ENCODE data around the gene RYR2.

The RYR2 gene

DNA sequence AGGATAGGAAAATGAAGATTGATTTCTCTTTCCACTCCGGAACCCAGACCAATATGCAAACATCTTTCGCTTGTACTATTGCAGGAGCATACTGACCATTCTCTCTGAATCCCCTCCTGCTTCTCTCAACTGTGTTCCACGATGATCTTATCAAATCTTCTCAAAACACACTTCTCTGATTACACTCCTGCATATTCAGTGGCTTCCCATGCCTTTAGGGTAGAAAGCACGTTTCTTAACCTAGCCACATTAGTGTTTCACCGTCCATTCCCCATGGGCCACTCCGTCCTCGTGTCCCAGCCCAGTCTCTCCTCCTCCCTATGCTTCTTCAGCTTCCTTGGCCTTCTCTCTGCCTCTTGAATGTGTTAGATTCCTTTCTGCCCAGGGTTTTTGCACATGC, 650.3 kb downstream of the RYR2 start:
- no peak for DNase-seq

DNA sequence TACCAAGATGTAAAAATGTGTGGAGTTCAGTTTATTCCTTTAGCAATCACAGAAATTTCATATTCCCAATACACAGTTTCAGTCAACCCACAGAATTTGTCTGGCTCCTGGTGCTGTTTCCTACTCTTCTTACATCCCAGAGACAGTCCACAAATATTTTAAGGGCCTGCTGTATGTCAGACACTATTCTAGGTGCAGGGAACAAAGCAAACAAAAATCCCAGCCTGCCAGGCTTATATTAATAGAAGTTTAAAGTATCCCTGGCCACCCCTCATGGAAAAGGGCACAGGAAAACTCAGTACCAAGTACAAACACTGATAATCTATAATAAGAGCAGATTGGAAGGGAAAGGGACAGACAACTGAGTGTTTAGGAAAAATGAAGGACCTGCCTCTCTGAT, 653.9 kb downstream of the RYR2 start:
- DNase-seq = no peak

DNA sequence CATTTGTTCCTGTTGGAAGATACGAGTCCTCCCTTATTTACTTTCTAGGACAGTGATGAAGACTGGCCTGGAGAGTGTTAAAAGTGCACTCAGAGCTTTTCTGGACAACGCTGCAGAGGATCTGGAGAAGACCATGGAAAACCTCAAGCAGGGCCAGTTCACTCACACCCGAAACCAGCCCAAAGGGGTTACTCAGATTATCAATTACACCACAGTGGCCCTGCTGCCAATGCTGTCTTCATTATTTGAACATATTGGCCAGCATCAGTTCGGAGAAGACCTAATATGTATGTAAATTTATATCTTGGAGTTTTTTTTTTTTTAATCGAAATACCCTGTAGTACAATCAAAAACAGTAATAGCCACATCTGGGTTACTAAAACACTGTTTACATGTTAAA, 658.2 kb downstream of the RYR2 start:
- no peak for DNase-seq

DNA sequence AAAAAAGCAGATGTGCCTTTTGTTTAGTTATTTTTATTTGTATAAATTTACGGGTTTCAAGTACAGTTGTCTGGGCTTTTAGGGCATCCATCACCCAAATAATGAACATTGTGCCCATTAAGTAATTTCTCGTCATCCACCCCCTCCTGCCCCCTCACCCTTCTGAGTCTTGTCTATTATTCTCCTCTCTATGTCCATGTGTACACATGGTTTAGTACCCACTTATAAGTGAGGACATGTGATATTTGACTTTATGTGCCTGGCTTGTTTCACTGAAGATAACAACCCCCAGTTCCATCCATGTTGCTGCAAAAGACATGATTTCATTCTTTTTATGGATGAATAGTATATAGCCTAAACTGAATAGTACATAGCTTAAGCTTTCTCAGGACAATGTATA, 659.5 kb downstream of the RYR2 start:
- DNase-seq = no peak

DNA sequence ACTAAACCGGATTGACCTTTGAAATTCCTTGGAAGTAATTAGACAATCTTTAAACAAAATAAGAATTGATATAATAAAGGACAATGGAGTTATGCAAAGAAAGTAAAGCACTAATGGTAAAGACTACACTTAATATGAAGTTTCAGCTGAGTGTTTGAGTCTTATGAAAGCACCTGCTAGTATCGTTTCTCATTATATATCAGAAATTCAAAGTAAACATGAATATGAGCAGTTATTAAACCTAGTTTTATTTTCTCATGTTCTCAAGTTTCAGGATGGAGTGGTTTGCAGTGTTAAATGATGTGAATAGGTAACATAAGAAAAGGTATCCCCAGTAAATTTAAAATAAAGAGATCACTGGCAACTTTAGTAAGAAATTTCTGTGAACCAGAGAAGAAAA, 660.2 kb downstream of the RYR2 start:
- DNase-seq = no peak

DNA sequence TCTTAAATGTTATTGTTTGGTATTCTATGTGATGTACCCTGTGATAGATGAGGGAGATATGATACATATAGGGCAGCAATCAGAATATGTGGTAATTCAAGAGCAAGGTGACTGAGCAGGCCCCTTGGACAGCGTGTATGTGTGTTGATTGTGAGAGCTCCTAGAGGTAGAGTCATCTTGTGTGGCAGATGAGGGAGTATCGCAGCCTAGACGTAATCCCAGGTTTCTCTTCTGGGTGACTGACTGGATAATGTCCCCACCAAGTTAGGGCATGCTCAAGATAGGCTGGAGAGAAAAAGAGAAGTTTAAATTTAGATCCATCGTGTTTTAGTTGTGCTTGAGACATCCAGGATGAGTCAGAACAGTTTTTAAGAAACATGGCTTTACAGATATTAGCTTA, 663.5 kb downstream of the RYR2 start:
- DNase-seq = no peak

DNA sequence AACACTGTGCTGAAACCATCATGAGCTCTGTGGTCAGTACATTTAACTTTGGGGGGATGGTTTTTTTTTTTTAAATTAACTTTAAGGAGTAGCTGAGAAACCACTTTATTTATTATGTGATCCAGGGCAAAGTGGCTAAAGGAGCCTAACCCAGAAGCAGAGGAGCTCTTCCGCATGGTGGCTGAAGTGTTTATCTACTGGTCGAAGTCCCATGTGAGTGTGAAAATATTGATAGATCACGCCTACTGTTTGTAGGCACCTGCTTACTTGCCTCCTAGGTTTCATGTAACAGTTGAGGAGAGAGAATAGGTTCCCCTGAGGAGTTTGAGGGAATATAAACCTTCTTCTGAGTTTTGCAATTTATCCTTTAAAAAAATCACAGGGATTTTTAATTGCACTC, 667.4 kb downstream of the RYR2 start:
- DNase-seq = no peak

DNA sequence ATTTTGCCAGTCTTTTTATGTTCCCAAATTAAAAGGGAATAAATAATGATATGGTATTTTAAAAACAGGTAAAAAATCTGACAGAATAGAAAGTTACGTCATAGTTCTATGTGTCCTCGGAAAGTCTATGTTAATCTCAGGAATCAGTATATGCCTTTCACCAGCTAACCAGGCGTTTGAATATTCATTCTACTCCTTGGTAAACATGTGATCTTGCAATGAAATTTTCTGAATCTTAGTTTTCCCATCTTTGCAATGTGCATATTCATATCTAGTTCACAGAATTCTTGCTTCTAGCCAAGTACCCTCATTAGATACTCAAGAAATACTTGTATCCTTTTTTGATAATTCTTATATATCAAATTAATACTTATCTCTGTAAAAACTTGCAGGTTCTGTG, 669.3 kb downstream of the RYR2 start:
- DNase-seq = no peak

DNA sequence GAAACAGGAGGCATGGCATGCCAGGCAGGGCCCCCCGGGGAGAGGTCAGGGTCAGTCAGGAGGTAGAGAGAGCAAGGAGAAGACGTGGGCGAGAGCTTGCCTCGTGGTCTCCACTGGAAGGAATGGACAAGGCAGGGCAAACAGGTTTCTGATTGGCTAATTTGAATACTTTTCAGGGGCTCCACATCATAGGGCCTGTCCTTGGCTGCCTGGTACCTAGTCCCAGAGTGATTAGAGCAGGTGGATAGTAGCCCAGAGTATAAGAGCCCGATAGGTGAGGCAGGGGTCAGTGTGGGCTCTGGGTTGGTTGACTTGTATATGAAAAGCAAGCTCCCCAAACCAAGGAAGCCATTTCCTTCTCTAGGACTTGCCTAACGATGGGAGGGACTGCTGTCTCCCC, 670.1 kb downstream of the RYR2 start:
- DNase-seq = no peak

DNA sequence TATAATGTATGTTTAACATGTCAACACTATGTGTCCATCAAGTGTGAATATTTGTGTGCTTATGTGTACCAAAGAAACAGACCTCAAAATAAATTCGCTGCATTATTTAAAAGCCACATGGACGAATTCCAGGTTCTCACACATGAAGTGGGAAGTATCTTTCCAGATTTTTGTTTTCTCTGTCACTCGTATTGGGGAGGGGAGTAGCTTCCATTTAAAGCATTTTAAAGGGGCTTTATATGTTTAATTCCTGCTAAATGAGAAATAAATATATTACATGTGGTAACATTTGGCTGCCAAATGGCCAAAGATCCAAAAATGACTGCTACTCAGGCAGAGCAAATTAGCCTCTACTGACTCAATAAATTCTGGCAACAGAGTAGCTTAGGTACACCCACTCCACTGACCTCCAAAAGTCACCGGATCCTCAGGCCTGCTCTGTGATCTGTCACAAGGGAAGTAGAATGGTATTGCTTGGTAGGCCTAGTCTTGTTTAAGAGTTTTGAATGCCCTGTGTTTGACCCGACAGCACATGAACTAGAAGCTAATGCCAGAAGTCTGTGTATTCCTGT, 670.7 kb downstream of the RYR2 start:
- no peak for DNase-seq

DNA sequence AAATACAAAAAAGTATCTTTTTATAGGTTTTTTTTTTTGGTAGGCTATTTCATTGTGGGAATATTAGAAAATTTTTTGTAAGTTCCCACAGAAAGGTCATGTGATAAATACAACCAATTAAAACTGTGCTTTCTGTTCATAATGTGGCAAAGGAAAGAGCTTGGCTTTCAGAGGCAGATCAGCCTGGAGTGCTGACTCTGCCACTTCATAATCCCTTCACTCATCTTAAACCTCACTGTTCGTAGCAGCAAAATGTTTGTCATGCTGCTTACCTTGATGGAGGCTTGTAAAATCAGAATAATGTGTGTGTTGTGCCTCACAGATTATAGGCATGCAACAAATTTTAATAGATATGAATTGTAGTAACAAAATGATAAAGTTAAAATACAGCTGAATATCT, 671.9 kb downstream of the RYR2 start:
- no peak for DNase-seq

DNA sequence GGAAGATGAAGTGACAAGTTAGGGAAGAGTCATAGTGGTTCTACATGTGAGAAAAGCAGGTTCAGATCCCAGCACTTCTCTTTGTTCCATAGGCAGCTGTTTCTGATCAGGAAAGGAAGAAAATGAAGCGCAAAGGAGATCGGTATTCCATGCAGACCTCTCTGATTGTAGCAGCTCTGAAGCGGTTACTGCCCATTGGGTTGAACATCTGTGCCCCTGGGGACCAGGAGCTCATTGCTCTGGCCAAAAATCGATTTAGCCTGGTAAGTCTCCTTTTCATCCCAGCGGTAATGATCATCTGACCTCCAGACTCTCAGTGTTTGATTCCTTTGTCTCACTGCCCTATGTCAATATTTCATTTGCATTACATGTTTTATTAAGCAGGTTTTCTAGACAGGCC, 675.1 kb downstream of the RYR2 start:
- DNase-seq = no peak

DNA sequence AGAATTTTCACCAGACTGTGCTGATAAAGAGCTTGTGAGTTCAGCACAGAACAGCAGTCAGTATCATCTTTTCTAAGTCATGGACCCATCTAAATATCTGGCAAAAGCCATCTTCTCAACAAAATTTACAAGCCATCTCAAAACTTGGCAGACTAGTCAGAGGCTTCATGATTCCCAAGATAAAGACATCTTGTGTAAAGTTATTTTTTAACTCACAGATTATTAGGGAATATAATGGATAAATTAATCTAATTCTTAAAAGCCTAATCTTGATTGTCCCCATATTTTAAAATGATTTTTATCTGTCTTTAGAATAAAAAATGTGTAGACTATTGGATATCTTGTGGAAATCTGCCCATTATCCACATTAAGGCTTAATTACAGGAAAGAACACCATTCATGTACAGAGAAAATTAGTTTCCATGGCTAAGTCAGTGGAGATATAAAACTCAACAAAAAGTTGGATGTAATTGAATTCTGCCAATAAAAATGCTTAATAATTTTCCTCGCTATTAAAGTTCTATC, 688.9 kb downstream of the RYR2 start:
- DNase-seq = no peak

DNA sequence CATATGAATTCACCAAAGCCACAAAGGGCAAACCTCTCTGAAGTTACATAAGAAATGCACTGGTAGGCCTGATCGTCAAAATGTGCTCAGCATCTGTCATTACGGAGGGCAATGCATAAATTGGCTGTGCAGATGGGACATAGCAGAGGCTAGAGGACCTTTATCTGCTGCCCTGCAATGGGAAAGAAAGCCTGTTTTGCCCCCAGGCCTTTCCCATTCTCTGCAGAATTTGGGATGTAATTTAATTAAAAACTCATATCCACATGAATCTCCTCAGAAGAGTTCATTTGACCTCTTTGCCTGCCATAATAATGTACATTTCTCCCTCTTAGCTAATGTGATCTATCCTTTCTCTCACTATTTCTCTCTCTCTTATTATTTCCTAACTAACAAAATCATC, 690.7 kb downstream of the RYR2 start:
- no peak for DNase-seq

DNA sequence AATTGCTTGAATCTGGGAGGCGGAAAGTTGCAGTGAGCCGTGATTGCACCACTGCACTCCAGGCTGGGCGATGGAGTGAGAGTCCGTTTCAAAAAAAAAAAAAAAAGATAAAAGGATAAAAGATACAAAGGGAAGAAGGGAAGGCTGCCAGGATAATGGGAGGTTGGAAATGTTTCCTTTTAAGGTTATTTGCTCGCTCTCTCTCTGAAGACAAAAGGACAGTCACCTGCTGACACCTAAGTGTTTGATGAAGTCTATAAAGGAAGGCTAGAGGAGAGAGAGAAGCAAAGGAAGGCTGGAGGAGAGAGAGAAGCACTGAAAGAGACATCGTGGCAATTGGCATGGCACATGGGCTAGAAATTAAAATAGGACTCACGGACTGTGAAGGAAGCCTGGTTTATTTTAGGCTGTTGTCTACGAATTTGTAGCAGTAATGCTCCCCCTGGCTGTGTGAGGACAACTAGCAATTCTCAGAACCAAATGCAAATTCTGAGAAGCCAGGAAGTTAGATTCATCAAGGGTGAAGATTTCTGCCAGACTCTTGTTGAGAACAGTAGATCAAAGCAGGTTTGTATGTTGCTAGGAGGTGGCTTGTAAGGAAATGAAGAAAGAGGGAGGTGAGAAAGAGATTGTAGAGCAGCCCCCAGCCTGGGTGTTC, 694.5 kb downstream of the RYR2 start:
- no peak for DNase-seq

DNA sequence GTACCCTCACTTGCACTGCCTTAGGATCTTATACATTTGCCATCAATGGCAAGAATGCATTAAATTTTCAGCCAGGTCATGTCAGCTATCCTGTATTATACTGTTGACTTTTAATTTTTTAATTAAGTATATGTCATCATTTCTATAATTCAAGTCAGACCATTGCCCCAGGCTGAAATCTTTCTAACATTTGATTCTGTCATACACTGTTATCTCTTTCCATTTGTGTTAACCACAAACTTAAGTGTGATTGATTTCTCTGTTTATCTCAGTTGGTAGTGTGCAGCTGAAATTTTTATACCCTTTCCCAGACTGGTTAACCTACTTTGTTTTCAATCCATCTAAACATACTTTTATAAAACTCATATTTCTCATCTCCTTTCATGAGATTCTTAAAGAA, 695.5 kb downstream of the RYR2 start:
- no peak for DNase-seq

DNA sequence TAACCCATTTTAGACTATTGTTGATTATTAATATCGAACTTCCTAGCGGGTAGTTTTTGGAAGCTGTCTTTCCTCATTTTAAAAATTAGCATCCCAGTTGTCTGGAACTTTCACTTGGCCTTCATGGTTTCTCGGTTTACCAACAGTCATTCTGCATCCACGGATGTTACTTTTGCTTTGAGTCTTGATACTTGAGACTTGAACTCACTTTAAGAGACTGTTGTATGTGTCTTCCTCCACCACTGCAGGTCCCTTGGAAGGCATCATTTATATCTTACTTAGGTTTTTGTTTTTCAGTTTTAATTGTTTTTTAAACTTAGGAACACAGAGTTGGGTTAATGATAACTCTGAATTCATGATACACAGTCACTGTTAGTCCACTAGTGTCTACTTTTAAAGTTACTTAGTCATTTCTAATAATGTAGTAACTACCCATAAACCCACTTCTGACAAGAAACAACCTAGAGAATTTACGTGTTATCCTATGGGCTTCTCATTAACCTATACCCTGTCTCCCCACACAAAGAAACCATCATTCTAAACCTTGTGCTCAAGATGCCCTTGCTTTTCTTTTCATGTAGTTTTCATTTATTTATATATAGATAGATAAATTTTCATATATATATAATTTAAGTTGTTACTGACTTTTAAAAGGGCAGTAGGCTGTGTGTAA, 696.1 kb downstream of the RYR2 start:
- DNase-seq = no peak

DNA sequence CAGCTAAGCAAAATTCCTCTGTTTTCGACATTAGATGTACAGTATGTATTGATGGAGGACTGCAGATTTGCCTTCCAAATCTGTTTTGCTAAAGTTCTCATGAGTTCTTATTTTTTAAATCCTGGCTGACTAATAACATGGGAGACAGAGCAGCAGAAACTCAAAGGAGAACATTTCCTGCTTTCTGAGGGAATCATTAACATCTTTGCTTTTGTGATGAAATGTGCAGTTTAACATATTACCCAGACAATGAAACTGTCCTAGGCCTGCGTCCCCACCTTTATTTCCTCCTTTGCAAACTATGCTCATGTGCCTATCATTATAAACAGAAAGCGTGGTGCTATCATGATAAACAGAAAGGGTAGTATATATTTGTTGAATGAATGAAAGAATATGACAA, 698.9 kb downstream of the RYR2 start:
- no peak for DNase-seq

DNA sequence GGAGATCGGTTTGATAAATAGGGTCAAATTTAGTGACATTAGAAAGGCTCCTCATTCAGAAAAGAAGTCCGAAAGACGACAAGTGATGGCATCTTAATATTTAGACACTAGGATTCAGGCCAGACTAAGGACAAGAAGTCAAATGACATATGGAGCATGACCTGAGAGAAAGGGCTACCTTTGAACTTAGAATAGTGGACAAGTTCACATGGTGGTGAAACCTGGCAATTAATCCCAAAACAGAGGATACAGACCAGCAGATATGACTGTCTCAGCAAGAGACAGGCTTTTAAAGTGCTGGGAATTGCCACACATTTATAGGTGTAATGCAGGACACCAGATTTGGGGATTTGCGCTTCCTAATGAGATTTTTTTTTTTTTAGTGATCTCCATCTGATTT, 703.6 kb downstream of the RYR2 start:
- DNase-seq = no peak

DNA sequence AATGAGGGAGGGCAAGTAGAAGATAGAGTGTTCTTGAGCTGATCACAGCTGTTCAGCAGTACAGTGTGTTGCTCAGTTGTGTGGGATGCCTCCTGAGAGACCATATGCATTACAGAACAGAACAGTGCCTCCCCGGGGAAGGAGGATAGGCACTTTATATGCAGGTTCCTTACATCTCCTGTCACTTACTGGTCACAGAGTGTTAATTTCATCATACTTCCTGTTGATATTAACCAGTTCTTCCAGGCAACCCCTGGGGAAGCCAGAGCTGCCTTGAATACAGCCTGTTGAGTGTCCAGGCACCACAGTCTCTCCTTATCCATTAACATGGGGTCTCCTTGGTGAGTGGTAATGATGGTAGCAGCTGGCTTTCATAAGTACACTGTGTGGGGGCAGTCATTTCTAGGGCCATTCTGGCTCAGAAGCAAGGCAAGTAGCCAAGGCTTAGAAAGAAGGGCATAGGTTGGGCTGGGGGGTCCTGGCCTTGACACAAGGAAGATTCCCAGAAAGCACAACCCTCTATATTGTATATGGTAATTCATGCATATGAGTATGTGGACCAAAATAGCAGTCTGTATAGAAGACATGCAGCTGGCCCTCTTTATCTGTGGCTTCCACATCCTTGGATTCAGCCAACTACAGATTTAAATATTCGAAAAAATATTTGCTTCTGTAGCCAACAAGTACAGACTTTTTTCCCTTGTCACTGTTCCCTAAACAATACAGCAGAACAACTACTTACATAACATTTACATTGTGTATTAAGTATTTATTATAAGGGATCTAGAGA, 706.4 kb downstream of the RYR2 start:
- no peak for DNase-seq

DNA sequence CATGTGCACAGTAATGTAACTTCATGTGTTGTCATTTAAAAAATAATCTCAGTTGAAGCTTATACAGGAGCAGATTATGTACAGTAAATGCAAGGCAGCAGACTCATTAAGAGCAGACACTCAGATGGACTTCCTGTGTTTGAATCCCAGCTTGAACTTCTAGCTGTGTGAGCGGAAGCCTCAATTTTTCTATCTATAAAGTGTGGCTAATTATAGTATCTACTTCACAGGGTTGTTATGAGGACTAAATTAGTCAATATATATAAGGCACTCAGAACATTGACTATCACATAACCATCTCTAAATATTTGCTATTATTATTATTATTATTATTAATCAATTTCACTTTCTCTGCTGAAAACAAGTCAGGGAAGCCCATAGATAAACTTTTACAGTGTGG, 707.1 kb downstream of the RYR2 start:
- no peak for DNase-seq

DNA sequence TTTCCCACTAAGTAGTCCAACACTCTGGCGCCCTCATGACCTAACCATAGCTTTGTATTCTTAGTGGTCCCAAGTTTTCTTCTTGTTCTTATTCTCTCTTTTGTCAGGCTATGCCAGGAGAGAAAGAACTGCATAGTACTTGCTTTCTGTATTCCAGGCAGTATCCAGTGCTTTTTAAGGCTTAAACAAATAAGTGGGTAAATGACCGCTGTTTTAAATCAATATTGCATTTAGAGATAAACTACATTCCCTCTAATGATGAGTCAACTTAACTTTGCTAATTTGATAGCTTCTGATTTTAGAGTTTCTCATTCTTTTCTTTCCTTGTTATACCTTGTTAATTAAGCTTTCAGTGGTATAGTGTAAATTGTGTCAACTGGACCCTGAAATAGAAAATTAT, 709.1 kb downstream of the RYR2 start:
- DNase-seq = no peak

DNA sequence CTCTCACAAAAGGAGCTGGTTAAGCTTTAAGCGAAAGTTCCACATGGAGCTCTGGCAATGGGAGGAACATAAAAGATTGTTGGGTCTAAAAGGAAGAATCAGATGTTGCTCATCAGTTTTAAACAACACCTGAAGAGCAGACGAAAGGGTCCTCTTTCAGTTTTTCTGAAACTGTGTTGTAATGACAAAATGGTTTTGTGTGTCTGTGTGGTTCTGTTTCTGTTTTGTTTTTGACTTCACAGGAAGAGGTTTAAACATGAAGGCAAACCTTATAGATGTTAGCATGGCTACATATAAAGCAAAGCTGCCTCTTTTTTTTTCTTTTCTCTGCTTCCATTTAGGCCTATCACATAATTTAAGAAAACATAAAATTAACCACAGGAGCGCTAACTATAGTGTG, 712.6 kb downstream of the RYR2 start:
- DNase-seq = no peak
